Inferior parietal cortex (tissue), 1 donor: ENCODE measurements around the gene GART.

Source experiments
- DNase-seq: peaks from one replicate; pipeline ENCODE4 v3.0.0-alpha.2; 2016; ENCODE audit errors: extremely low spot score

The GART gene

DNA sequence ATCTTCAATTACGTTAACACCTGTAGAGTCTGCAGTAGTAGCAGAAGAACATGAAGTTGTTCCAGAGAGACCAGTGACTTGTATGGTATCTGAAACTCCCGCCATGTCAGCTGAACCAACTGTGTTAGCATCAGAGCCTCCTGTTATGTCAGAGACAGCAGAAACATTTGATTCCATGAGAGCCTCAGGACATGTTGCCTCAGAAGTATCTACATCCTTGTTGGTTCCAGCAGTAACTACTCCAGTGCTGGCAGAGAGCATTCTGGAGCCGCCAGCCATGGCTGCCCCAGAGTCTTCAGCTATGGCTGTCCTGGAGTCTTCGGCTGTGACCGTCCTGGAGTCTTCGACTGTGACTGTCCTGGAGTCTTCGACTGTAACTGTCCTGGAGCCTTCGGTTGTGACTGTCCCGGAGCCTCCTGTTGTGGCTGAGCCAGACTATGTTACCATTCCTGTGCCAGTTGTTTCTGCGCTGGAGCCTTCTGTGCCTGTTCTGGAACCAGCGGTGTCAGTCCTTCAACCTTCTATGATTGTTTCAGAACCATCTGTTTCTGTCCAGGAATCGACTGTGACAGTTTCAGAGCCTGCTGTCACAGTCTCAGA is 11.2 kb upstream of the GART start:
- no peak for DNase-seq

DNA sequence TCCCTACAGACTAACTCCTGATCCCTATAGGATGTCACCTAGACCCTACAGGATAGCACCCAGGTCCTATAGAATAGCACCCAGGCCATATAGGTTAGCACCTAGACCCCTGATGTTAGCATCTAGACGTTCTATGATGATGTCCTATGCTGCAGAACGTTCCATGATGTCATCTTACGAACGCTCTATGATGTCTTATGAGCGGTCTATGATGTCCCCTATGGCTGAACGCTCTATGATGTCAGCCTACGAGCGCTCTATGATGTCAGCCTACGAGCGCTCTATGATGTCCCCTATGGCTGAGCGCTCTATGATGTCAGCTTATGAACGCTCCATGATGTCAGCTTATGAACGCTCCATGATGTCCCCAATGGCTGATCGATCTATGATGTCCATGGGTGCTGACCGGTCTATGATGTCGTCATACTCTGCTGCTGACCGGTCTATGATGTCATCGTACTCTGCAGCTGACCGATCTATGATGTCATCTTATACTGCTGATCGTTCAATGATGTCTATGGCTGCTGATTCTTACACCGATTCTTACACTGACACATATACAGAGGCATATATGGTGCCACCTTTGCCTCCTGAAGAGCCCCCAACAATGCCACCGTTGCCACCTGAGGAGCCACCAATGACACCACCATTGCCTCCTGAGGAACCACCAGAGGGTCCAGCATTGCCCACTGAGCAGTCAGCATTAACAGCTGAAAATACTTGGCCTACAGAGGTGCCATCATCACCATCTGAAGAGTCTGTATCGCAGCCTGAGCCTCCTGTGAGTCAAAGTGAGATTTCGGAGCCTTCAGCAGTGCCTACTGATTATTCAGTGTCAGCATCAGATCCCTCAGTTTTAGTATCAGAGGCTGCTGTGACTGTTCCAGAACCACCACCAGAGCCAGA is 10.4 kb upstream of the GART start:
- DNase-seq: no peak

DNA sequence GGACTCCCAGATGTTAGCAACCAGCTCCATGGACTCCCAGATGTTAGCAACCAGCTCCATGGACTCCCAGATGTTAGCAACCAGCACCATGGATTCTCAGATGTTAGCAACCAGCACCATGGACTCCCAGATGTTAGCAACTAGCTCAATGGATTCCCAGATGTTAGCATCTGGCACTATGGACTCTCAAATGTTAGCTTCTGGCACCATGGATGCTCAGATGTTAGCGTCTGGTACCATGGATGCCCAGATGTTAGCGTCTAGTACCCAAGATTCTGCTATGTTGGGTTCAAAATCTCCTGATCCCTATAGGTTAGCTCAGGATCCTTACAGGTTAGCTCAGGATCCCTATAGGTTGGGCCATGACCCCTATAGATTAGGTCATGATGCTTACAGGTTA is 9.7 kb upstream of the GART start:
- no peak for DNase-seq

DNA sequence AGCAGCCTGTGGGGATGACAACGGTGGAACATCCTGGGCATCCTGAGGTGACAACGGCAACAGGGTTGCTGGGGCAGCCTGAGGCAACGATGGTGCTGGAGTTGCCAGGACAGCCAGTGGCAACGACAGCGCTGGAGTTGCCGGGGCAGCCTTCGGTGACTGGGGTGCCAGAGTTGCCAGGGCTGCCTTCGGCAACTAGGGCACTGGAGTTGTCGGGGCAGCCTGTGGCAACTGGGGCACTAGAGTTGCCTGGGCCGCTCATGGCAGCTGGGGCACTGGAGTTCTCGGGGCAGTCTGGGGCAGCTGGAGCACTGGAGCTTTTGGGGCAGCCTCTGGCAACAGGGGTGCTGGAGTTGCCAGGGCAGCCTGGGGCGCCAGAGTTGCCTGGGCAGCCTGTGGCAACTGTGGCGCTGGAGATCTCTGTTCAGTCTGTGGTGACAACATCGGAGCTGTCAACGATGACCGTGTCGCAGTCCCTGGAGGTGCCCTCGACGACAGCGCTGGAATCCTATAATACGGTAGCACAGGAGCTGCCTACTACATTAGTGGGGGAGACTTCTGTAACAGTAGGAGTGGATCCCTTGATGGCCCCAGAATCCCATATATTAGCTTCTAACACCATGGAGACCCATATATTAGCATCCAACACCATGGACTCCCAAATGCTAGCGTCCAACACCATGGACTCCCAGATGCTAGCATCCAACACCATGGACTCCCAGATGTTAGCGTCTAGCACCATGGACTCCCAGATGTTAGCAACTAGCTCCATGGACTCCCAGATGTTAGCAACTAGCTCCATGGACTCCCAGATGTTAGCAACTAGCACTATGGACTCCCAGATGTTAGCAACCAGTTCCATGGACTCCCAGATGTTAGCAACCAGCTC is 9.1 kb upstream of the GART start:
- DNase-seq: no peak

DNA sequence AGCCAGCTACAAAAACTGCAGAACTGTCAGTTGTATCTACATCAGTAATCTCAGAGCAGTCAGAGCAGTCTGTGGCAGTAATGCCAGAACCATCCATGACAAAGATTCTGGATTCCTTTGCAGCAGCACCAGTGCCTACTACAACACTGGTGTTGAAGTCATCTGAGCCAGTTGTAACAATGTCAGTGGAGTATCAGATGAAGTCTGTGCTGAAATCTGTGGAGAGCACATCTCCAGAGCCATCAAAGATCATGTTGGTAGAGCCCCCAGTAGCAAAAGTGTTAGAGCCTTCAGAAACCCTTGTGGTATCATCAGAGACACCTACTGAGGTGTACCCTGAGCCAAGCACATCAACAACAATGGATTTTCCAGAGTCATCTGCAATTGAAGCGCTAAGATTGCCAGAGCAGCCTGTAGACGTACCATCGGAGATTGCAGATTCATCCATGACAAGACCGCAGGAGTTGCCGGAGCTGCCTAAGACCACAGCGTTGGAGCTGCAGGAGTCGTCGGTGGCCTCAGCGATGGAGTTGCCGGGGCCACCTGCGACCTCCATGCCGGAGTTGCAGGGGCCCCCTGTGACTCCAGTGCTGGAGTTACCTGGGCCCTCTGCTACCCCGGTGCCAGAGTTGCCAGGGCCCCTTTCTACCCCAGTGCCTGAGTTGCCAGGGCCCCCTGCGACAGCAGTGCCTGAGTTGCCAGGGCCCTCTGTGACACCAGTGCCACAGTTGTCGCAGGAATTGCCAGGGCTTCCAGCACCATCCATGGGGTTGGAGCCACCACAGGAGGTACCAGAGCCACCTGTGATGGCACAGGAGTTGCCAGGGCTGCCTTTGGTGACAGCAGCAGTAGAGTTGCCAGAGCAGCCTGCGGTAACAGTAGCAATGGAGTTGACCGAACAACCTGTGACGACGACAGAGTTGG is 8.2 kb upstream of the GART start:
- no peak for DNase-seq

DNA sequence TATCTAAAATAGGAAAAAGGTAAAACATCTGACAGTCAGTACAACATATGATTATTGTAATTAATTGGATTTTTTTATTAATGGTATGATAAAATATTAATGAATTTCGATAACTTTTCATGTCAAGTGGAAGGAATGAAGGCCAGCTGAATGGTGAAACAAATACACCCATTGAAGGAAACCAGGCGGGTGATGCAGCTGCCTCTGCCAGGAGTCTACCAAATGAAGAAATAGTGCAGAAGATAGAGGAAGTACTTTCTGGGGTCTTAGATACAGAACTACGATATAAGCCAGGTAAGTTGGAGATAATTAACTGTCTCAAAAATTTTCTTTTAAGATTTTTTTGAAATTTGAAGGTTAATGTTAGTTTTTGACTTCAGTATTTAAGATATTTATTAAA is 4.2 kb upstream of the GART start:
- no peak for DNase-seq

DNA sequence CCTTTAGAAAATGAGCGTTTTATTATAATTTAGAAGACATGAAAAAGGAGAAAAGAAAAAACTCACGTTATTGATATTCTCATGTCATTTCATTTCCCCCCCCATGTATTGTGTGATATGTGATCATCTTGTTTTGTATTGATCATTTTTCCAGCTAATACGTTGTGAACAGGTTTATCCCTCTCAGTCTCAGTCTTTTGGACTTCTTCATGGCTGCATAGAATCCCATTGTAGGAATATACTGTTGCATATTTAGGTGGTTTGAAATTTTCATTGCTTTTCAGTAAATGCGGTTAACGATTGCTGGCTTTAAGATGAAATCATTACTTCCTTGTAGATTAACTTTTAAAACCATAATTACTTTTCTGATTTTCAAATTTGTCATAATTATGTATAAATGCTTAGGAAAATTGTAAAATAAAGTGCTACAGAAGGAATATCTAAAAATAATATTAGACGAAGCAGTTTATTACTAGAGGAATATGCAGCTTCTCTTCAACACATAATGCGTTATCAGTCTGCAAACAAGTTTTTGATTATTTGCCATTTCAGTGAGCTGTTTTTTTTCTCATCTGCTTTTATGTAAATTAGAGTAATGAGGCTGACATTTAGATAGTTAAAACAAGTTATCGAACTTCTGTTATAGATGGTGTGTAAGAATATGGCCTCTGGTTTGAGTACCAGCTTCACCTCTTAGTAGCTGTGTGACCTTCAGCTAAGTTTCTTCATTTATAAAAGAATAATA is 2.7 kb upstream of the GART start:
- no peak for DNase-seq

DNA sequence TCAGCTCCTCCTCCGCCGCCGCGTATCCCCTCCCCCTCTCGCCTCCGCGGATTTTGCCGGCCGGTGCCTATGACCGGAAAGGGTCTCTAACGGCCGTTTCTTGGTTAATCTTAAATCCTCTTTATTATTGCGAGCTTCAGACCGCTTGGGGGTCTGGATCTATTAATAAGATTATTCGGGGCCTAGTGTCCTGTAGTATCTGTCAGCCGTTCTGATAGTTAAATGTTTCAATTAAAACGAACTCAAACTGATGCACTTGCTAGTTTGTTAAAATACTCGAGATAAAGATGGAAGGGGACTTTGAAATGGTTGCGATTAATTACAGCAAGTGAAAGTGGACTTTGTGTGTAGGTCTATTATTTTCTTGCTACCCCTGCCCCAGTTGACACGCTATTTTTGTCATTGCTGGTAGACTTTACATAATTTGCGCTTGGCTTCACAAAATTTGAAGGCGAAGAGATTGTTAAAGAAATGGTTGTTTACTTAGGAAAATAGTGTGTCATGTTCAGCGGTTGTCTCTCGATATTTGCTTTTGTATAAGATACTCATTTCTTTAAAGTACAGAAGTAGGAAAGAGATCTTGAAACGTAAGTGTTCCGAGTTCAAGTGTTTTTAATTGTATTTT is 1.7 kb upstream of the GART start:
- peak; percentile 71 for DNase-seq

DNA sequence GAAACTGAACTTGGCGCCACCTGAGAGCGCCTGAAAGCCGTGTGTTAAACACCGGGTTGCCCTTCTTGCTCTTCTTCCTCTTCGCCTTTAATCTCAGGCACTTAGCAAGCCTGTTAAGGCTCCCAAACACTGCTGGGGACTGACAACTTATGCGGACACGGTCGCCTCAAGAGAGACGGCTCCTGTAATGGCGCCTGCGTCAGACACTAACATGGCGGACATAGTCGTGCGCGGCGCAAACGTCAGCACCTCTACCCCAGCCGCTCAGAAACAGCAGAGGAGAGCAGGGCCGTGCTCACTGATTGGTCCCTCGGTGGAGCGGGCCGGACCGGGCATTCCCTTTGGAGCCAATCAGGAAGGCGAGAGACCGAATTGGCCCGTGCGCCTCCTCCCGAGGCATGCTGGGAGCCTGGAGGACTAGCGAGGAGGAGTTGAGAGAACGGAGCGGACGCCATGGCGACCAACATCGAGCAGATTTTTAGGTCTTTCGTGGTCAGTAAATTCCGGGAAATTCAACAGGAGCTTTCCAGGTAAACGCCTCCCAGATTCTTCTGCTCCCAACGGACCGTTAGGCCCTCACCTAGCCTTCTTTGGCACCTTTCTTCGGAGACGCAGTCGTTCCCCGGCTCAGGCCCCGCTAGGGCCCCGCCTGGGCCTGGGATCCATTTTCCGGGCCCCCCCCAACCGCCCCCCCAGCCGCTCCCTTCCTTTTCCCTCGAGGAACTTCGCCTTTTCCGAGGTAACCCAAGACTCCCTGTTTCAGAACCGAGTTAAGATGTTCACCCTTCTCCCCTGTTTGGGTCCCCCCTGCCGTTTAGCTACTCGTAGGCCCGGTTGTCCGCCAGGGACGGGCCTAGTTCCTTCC is 955 bp upstream of the GART start, which contains the start of gene SON:
SON (plus strand) TSS at position 399 of the 865 bp plus-strand sequence; CDS start at position 454, 55 bp downstream.
- peak; percentile 99 for DNase-seq

DNA sequence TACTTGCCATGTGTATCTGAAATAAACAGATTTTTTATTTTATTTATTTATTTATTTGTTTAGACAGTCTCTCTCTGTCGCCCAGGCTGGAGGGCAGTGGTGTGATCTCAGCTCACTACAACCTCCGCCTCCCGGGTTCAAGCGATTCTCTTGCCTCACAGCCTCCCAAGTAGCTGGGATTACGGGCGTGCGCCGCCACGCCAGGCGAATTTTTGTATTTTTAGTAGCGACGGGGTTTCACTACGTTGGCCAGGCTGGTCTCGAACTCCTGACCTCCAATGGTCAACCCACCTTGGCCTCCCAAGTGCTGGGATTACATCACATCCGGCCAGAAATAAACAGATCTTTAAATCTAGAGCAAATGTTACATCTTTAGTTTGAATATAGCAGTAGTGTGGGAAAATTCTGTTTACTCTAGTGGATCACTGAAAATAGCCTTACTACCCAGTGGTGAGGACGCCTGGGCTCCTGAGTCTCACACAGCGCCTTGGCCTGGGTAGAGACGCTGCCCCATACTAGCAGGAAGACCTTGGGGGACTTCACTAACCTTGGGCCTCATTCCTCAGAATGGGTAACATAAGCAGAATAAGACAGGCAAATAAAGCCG is 709 bp downstream of the GART start:
- peak; percentile 5 for DNase-seq

DNA sequence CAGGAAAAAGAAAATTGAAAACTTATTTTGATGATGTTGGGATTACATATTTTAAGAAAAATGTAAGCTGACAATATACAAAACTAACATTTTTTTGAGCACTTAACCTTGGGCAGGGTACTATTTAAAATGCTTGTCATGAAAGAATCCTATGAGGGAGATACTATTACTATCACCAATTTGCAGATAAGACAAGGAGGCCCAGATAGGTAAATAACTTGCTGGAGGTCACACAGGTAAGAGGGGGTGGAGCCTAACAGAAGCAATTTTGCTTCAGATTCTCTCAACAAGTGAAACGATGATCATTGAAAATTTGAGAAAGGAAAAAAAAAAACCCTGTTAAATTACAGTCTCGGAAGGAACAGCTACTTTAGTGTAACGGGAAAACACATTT is 1.2 kb downstream of the GART start:
- no peak for DNase-seq

DNA sequence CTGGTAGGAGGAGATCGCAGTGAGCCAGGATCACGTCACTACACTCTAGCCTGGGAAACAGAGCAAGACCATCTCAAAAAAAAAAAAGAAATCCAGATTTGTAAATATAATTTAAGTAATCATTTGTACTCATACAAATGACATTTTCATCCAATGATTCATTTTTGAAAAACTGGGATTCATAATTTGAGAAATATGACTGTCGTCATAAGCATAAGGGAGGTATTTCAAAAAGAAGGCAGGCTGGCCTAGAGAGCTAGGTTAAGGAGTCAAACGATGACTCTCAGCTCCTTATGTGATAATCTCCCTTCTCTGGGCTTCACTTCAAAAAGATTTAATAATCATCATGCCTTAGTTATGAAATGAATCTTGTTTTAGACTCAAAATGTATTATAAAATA is 2.3 kb downstream of the GART start:
- DNase-seq: no peak

DNA sequence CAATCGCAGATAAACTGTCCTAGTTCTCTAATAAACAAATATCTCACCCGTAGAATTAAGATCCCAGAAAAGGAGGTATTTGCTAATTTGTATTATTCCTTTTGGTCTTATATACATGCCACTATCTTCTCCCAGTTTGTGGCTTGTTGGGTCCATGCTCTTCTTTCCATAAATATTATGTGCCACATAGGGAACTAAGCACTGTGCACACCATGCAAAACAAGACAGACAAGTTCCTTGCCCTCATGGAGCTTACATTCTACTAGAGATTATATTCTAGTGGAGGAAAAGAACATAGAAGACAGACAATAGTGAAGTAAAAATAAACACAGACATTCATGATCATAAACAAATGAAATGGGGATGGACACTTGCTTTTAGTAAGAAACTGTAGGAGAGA is 4.7 kb downstream of the GART start:
- no peak for DNase-seq

DNA sequence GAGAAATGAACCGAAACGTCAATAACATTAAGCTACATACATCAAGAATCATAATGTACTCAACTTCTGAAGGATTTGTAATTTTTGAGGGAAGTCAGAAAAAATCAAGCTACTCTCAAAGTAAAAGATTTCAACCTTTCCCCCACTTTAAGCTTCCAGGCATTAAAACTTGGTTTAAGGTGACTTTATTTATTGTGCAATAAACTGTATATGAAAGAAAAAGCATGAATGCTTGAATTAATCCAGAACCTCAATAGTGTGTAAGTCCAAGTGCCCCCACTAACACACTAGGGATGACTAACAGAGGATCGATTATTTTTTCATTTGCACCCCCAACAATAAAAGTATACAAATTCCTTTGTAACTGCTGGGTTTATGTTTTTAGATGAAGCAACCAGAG is 10.9 kb downstream of the GART start:
- no peak for DNase-seq

DNA sequence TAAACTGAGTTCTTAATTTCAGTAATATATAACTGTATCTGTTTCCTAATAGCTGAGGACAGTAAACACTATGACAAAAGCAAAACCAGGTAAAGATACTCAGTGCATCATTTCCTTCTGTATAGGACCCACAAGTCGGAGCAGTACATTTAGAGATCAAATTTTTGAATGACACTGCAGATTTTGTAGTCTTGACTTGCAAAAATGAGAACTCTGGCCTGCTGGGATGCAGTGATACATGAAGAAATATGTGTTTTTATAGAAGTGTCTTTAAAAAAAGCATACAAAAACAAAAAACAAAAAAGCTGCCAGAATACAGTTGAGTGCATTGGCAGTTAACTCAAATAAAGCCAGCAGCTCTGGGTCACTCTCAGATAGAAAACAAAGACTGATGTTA is 19.0 kb downstream of the GART start:
- no peak for DNase-seq

DNA sequence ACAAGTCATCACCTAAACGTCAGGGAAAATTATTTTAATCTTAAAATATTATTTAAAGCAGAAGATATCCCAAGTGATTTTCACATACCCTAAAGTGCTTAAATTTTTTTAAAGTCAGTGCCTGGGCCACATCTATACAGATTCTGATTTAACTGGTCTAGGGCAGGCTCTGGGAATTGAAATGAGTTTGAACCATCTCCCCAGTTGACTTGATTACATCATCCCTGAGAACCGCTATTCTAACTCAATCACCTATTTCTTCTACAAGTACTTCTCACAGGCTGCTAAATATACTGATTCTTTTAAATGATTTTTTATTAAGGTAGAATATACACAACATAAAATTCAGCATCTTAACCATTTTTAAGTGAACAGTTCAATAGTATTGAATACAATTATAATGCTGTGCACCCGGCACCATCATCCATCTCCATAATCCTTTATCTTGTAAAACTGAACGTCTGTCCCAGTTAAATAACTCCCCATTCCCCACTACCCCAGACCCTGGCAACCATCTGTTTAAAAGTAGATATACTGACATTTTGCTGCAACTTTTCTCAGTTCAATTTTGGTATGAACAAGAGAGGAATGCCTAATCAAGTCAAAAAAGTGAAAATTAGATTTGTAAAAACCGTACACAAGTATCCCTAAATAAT is 19.5 kb downstream of the GART start:
- DNase-seq: no peak

DNA sequence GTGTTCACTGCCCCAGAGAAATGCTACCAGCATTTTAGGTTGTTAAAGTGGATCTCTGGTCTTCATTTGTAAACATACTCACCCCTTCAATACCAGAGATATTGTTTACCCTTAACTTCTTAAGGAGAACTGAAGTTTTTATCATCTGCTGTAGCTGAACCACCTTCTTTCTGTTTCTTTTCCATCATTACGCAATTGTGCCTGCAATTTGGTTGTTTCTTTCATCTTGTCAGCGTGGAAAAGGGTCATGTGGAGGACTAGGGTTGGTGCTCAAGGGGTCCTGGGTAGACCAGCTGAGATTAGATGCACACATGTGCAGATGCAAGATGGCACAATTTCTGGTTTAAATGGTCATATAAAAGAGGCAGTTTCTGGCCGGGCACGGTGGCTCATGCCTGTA is 23.0 kb downstream of the GART start:
- DNase-seq: no peak

DNA sequence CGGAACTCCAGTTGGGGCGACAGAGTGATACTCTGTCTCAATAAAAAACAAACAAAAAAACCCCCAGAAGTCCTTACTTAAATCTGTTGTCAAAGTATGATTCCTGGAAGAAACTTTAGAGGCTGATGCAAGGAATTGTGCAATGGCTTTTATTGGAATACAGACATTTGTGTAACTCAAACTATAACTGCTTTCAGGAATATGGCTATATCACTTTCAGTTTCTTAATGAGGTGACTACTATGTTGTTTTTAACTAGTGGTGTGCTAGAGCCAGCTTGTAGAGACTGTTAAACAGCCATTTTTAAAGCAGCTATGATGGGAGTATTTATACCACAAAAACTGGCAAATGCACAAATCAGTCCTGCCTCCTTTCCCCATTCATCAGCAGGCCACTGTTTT is 27.7 kb downstream of the GART start:
- no peak for DNase-seq
